HG03196 (cell line): Measurements from ENCODE around the gene EML4.
A peak's percentile ranks its signal among the peaks of the same experiment; 100 is the strongest.
"Not testable (repeated sequence)": the region's sequence is repeated elsewhere in the genome, so short reads cannot be mapped to it uniquely, and the experiment has no call there.

Experiments used
- ATAC-seq: cut with Tn5 transposase; IDR thresholded peaks from one replicate; pipeline ENCODE4 v1.9.1; 2021; ENCODE audit not compliant: unreplicated experiment

EML4 gene

GRCh38 chr2:42248846-42249245 lies 79.7 kb downstream of the EML4 start:
- no peak for ATAC-seq

- ATAC-seq: no peak
These were observed 80.1 kb downstream of the EML4 start for GRCh38 chr2:42249284-42249683.

GRCh38 chr2:42249887-42250286 lies 80.7 kb downstream of the EML4 start:
- no peak for ATAC-seq

DNA sequence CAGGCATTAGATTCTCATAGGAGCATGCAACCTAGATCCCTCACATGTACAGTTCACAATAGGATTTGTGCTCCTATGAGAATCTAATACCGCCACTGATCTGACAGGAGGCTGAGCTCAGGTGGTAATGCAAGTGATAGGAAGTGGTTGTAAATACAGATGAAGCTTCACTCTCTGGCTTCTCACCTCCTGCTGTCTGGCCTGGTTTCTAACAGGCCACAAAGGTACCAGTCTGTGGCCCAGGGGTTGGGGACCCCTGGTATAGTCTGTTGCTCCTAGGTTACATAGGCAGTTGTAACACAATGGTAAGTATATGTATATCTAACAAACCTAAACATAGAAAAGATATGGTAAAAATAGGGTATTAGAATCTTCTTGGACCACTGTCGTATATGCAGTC lies 81.8 kb downstream of the EML4 start:
- ATAC-seq: no peak

DNA sequence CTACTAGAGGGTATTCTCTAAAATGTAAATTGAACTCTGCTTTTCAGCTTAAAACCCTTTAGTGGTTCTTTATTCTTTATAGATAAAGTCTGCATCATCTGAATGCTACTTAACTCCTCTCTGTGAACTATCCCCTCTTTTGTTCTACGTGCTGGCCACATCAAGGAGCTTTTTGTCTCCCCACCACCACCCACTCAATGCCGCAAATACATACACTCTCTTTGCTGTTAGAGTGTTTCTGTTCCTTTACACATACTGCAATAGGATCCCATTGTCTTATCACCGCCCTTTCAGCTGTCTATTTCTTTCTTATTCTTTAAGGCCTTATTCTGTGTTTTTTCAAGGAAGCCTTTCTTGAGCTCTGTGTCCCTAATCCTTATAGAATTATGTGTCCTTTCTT lies 83.3 kb downstream of the EML4 start:
- ATAC-seq: no peak

DNA sequence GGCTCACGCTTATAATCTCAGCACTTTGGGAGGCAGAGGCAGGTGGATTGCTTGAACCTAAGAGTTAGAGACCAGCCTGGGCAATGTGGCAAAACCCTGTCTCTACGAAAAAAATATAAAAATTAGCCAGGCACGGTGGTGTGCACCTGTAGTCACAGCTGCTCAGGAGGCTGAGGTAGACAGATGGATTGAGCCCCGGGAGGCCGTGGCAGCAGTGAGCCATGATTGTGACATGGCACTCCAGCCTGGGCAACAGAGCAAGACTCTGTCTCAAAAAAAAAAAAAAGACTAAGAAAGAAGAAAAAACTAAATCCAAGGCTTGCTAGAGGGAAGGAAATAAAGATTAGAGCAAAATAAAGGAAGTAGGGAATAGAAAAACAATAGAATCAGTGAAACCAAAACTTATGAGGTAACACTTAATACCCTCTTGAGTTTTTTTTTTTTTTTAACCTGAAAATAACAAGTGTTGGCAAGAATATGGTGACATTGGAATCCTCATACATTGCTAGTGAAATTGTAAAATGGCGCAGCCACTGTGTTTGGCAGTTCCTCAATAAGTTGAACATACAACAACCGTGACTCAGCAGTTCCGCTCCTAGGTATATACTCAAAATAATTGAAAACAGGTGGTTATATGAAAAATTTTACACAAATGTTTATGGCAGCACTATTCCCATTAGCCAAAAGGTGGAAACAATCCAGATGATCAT lies 85.2 kb downstream of the EML4 start:
- no peak for ATAC-seq

GRCh38 chr2:42256505-42256904 lies 87.4 kb downstream of the EML4 start:
- peak; percentile 80 for ATAC-seq

DNA sequence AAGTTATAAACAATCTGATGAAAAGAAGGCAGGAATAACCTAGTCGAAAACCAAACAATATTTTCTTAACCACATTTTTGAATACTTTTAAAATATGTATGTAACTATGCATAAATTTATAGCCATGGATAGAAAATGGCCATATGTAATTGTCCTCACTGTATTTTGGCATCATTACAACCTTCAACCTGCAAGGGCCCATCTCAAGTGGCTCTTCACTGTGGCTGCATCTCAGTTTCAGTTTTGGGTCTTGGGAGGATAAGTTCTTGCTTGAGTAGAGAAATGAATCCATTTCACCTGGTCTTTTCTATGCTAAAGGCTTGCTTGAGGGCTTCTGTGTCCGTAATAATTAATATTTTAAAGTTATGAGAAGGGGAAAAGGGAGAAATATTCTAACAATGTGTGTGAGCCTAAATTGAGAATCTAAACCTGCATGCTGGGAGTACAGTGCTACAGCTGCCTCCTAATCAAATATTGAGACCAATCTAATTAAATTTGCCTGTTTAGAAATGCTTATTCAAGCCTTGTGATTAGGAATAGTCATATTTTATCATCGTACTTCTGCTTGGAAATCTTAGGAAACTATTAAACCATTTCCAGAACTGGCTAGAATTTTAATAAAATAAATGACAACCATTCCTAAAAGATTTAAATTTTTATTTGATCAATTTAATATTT lies 92.5 kb downstream of the EML4 start:
- no peak for ATAC-seq

DNA sequence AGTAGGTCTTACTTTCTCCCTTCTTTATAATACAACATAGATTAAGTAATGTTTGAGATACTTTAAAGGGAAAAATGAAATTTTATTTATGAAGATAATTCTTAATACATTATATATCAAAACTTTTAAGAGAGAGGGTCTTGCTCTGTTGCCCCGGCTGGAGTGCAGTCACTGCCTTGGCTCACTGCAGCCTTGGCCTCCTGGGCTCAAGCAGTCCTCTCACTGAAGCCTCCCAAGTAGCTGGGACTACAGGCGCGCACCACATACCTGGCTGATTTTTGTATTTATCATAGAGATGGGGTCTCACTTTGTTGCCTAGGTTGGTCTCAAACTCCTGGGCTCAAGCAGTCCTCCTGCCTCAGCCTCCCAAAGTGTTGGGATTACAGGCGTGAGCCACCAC lies 97.1 kb downstream of the EML4 start:
- no peak for ATAC-seq

GRCh38 chr2:42267530-42267929 lies 98.4 kb downstream of the EML4 start:
- ATAC-seq: no peak

DNA sequence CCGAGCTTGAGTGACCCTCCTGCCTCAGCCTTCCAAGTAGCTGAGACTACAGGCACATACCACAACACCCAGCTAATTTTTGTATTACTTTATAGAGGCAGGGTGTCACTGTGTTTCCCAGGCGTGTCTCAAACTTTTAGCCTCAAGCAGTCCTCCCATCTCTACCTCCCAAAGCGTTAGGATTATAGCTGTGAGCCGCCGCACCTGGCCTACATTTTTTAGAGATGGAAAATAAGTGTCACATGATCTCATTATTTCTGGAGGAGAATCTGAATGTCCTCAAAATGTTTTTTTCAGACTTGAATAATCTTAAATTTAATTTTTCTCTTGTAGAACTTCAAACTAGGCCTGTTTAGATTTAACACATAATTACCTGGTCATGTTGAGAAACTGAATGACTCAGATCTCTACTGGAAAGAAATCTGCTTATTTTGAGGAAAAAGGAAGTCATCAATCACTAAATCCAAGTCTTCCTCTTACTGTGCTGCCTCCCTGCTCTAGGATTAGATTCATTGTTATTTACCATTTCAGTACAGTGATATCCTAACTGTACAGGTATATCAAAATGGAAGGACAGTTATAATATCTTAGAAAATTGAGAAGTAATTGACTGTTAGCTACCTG lies 99.5 kb downstream of the EML4 start:
- ATAC-seq: no peak

DNA sequence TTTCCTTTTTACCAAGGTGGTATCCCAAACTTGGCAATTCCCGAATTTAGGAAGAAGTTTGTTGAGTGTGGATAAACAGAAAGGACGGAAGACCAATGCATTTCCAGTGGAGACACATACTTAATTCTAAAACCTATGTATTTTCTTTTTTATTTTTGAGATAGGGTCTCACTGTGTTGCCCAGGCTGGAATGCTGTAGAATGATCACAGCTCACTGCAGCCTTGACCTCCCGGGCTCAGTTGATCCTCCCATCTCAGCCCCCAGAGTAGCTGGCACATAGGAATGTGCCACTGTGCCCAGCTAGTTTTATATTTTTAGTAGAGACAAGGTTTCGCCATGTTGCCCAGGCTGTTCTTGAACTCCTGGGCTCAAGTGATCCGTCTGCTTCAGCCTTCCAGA lies 101.6 kb downstream of the EML4 start:
- no peak for ATAC-seq

GRCh38 chr2:42271246-42271645 lies 102.1 kb downstream of the EML4 start:
- ATAC-seq: not testable (repeated sequence)

DNA sequence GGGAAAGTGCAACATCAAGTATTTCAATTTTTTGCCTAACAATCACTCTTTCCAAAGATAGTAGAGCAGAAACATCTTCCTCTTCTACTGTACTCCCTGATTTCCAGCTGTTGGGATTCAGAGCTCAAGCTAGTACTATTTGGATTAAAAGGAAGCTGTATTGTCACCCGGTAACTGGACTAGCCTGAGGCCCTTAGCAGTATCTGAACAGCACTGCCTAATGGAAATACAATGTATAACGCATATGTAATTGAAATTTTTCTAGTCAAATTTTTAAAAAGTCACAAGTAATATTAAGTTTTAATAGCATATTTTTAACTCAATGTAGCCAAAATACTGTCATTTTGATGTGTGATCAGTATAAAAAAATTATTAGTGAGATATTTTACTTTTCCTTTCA lies 105.7 kb downstream of the EML4 start:
- no peak for ATAC-seq

DNA sequence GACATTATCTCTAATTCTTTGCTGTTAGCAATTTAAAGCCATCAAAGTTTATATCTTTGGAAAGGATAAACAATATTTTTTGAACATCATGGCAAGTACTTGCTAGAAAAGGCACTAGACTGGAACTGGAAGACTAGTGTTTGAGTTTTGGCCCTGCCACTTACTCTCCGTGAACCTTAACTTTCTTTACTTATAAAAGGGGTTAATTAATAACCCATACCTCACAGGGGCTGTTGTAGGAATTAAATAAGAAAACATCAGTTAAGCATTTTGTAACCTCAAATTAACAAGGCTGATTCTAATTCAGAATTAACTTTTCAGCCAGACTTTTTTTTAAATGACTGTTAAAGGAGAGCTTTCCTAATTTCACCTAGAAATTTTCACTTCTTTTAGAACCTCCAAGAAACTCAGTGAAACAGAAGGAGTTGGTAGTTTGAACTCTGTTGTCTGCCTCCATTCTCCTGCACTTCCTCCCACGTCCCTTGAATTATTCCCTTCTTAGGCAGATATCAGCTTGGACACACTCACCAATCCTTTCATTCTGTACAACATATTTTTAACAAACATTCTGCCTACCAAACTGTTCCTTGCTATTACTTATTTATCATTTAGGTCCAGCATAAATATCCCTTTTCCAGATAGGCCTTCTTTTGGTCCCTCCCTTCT lies 112.4 kb downstream of the EML4 start:
- ATAC-seq: no peak

DNA sequence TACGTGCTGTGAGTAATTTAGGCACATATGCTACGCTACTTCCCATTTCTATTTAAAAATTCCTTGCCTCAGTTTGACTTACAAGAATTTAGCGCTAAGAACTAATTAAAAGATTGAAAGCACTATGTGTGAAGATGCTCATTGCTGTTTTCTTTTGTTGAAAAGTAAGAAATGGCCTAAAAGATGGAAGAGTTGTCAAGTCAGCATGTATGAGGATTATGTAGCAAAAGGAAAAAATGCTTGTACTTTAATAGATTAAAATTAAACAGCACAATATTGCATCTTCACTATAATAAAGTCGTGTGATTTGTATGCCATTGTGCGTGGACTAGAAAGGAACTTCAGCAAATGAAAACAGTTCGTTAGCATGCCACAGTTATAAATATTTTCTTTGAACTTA lies 114.9 kb downstream of the EML4 start:
- no peak for ATAC-seq

GRCh38 chr2:42286268-42286946 lies 117.3 kb downstream of the EML4 start:
- ATAC-seq: no peak

DNA sequence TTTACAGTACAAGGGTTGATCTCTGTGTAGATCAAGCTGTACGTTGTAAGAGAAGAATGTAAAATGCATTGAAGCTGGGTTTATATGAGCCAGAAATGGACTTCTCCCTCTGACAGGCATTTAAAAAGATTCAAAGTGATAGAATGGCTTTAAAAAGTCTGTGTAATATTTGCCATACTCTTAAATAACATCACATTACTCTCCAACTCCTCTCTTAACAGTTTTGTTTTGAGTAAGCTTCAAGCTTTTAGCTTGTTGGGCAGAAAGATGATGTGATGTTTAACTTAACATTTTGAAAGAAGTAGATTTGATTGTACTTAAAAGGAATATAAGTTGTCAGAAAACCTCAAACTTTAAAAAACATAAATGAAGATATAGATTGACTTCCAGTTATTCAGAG lies 119.7 kb downstream of the EML4 start:
- no peak for ATAC-seq

GRCh38 chr2:42289222-42289621 lies 120.1 kb downstream of the EML4 start:
- no peak for ATAC-seq

GRCh38 chr2:42290005-42290404 lies 120.9 kb downstream of the EML4 start:
- no peak for ATAC-seq

DNA sequence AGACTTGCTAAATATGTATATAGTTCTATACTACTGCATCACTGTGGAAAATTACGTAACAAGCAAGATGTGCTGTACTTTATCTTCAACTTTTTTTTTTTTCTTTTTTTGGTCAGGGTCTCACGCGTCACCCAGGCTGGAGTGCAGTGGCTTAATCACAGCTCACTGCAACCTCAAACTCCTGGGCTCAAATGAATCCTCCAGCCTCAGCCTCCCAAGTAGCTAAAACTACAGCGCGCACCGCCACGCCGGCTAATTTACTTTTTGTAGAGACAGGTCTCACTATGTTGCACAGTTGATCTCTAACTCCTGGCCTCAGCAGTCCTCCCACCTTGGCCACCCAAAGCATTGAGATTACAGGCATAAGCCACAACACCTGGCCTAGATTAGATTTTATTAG lies 123.9 kb downstream of the EML4 start:
- no peak for ATAC-seq
